Peyer's patch (tissue), 4 donors: ENCODE results near the gene GRAMD4.

ENCODE experiments used
- POLR2A ChIP-seq, 2 donors: fragments of 450-650 bp; IDR thresholded peaks; one replicate each; pipeline ENCODE4 v1.5.1; 2017; ENCODE audit warnings: antibody characterized with exemption in 2 of 2, mild to moderate bottlenecking in 2 of 2, moderate library complexity in 2 of 2
- TF ChIP-seq, protein P1 (sequence below), 6 experiments: fragments of 450-650 bp in 4 of 6; fragments of 200-600 bp in 2 of 6; sonication (generic) in 1 of 6; IDR thresholded peaks; one replicate each; pipeline ENCODE4 v1.5.1; 2017 to 2019; ENCODE audit warnings: antibody characterized with exemption in 6 of 6, mild to moderate bottlenecking in 3 of 6, moderate library complexity in 1 of 6

DNA sequence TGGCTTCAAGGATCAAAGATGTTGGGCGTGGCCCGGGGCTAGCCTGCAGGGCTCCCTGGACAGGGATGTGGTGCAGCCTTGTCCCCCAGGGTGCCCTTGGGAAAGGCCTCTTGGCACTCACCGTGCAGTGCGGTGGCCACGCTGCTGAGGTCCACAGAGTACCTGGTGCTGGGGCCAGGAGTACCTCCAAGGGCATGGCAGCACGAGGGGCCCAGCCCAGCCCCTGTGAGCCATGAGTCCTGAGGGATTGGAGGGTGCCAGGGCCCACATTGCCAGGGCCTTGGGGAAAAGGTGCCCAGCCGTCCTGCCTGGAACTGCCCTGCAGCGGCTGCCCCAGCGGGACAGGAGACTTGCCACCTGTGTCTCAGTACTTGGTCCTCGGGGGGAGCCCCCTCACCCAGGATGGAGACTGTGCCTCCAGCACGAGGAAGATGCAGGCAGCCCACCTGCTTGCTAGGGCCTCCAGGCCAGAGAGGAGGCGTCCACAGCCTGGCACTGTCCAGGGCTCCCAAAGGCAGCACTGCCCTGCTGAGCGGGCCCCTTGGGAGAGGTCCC is 44.2 kb downstream of the GRAMD4 start:
- TF ChIP-seq, protein P1, sequence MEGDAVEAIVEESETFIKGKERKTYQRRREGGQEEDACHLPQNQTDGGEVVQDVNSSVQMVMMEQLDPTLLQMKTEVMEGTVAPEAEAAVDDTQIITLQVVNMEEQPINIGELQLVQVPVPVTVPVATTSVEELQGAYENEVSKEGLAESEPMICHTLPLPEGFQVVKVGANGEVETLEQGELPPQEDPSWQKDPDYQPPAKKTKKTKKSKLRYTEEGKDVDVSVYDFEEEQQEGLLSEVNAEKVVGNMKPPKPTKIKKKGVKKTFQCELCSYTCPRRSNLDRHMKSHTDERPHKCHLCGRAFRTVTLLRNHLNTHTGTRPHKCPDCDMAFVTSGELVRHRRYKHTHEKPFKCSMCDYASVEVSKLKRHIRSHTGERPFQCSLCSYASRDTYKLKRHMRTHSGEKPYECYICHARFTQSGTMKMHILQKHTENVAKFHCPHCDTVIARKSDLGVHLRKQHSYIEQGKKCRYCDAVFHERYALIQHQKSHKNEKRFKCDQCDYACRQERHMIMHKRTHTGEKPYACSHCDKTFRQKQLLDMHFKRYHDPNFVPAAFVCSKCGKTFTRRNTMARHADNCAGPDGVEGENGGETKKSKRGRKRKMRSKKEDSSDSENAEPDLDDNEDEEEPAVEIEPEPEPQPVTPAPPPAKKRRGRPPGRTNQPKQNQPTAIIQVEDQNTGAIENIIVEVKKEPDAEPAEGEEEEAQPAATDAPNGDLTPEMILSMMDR (IDR thresholded peaks at IDR 0.05): no peak
- TF ChIP-seq POLR2A (IDR thresholded peaks at IDR 0.05): no peak
